Measurements from ENCODE around the gene DOC2A.

DOC2A gene

GRCh38 chr16:29972500-29972899, 38.3 kb downstream of the DOC2A start:
- TF ChIP-seq CTCF (IDR thresholded peaks at IDR 0.05): no peak
- peak overlapping the region in 1 of 2 experiments; percentile 98 for H3K4me3 ChIP-seq (ENCODE audit: low read depth in 1 of 2, low read length in 1 of 2)
- peak overlapping the region; percentile 88 for H3K27ac ChIP-seq
- H3K36me3 ChIP-seq: peaks cover 13% of the 10 kb centered on the region
- no peaks in the 10 kb centered on the region for H3K9me3 ChIP-seq
- peaks cover 37 to 38% of the 10 kb centered on the region in 2 experiments for H3K4me1 ChIP-seq (ENCODE audit: control insufficient read depth in 1 of 2, insufficient read depth in 1 of 2, low read depth in 1 of 2, low read length in 1 of 2)
- no peaks in the 10 kb centered on the region for H3K27me3 ChIP-seq

- Histone ChIP-seq H3K36me3 (peaks cover 13% of the 10 kb centered on the region), H3K9me3 (no peaks in the 10 kb centered on the region), H3K27me3 (no peaks in the 10 kb centered on the region), H3K4me1 (ENCODE audit: control insufficient read depth in 1 of 2, insufficient read depth in 1 of 2, low read depth in 1 of 2, low read length in 1 of 2) (peaks cover 35 to 36% of the 10 kb centered on the region in 2 experiments), H3K27ac (no peak overlapping the region), H3K4me3 (ENCODE audit: low read depth in 1 of 2, low read length in 1 of 2) (no peak overlapping the region)
- TF ChIP-seq CTCF (IDR thresholded peaks at IDR 0.05): no peak
These were observed 39.5 kb downstream of the DOC2A start for GRCh38 chr16:29971304-29971703.

GRCh38 chr16:29968205-29968604, 42.6 kb downstream of the DOC2A start:
- Histone ChIP-seq H3K4me3 (ENCODE audit: low read depth in 1 of 2, low read length in 1 of 2) (no peak overlapping the region), H3K27ac (no peak overlapping the region), H3K9me3 (no peaks in the 10 kb centered on the region), H3K27me3 (no peaks in the 10 kb centered on the region), H3K4me1 (ENCODE audit: control insufficient read depth in 1 of 2, insufficient read depth in 1 of 2, low read depth in 1 of 2, low read length in 1 of 2) (peaks cover 9 to 12% of the 10 kb centered on the region in 2 experiments), H3K36me3 (peaks cover 13% of the 10 kb centered on the region)
- no peak for TF ChIP-seq CTCF (IDR thresholded peaks at IDR 0.05)

GRCh38 chr16:29963021-29963743, 47.6 kb downstream of the DOC2A start:
- Histone ChIP-seq H3K27me3 (no peaks in the 10 kb centered on the region), H3K27ac (peak overlapping the region; percentile 83), H3K4me3 (ENCODE audit: low read depth in 1 of 2, low read length in 1 of 2) (peak overlapping the region; percentile 78), H3K36me3 (peaks cover 5% of the 10 kb centered on the region), H3K9me3 (no peaks in the 10 kb centered on the region), H3K4me1 (ENCODE audit: control insufficient read depth in 1 of 2, insufficient read depth in 1 of 2, low read depth in 1 of 2, low read length in 1 of 2) (peaks cover 8 to 16% of the 10 kb centered on the region in 2 experiments)
- TF ChIP-seq CTCF (IDR thresholded peaks at IDR 0.05): no peak

DNA sequence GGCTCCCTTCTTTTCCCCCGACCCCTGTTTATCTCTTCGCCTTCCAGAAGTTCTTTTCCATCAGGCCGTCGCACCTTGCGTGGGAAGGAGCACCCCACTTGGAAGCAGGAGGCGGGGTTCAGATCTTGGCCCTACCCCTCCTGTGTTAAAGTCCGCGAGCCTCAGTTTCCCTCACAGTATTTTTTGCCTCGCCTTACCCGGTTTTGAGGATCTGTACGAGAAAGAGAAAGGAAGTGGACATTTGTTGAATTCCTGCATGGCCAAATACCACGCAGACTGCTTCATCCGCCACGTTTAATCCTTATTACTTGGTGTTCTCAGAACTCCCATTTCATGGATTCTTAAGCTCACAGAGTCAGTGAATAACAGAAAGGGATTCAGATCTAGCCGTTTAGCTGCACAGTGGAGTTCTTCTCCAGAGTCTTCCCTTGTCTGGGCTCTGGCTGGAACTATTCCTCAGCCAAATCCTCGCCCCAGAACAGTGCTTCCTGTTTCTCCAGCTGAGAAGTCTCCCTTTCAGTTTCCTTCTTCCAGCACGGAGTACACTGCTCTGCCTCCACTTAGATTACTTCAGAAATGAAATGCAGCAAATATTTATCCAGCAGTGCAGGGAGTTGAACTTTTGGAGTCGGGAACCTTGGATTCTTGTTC, 48.4 kb downstream of the DOC2A start:
- Histone ChIP-seq H3K4me1 (ENCODE audit: control insufficient read depth in 1 of 2, insufficient read depth in 1 of 2, low read depth in 1 of 2, low read length in 1 of 2) (peaks cover 8 to 16% of the 10 kb centered on the region in 2 experiments), H3K36me3 (no peaks in the 10 kb centered on the region), H3K9me3 (no peaks in the 10 kb centered on the region), H3K4me3 (ENCODE audit: low read depth in 1 of 2, low read length in 1 of 2) (peak overlapping the region; percentile 78), H3K27ac (peak overlapping the region; percentile 83), H3K27me3 (no peaks in the 10 kb centered on the region)
- TF ChIP-seq CTCF (IDR thresholded peaks at IDR 0.05): no peak

Measured in neutrophil (primary cell).